WTC11 (cell line): Measurements from ENCODE around the gene LMCD1. TPM values are rescaled to one million over a fixed set of nuclear protein-coding genes. Genes with fewer than 3 reads are reported as not detected.

Experiments used
- ATAC-seq: fragments of 200-7000 bp; cut with Tn5 transposase; 2 replicates; pipeline ENCODE4 v1.10.0; 2021; ENCODE audit warnings: mild to moderate bottlenecking, moderate library complexity
- CTCF ChIA-PET: fragments of 300-600 bp; sonication (Branson Sonifier 250); formaldehyde crosslinking; loops from one replicate; lab custom pipeline; 2021; ENCODE audit warnings: antibody characterized with exemption; lab: Charles Lee
- POLR2A ChIA-PET: fragments of 350-600 bp; sonication (Branson Sonifier 250); formaldehyde crosslinking; loops from one replicate; lab custom pipeline; 2021; ENCODE audit warnings: antibody characterized with exemption; lab: Charles Lee
- DNase-seq: peaks from one replicate; pipeline ENCODE4 v3.0.0; 2021; ENCODE audit warnings: low spot score
- H3K27ac Mint-ChIP-seq: 2 replicates; pipeline ENCODE4 v1.8.0; 2021; ENCODE audit warnings: mixed read lengths
- H3K27me3 Mint-ChIP-seq: 2 replicates; pipeline ENCODE4 v1.8.0; 2021; ENCODE audit warnings: low read depth, mild to moderate bottlenecking, moderate library complexity, mixed read lengths
- H3K36me3 Mint-ChIP-seq: 2 replicates; pipeline ENCODE4 v1.8.0; 2021; ENCODE audit warnings: mixed read lengths
- H3K4me1 Mint-ChIP-seq: 2 replicates; pipeline ENCODE4 v1.8.0; 2022; ENCODE audit warnings: mixed read lengths
- H3K4me3 Mint-ChIP-seq: 2 replicates; pipeline ENCODE4 v1.8.0; 2021; ENCODE audit warnings: mild to moderate bottlenecking, moderate library complexity, mixed read lengths
- H3K9me3 Mint-ChIP-seq: 2 replicates; pipeline ENCODE4 v1.8.0; 2021; ENCODE audit warnings: mixed read lengths
- AFF4 ChIP-seq: sonication (generic); formaldehyde crosslinking; IDR thresholded peaks from 2 replicates; pipeline ENCODE4 v1.8.1; 2023; ENCODE audit warnings: mild to moderate bottlenecking, missing genetic modification reagents, borderline replicate concordance
- CDX4 ChIP-seq: fragments of 250-450 bp; sonication (Bioruptor Pico); IDR thresholded peaks from 2 replicates; pipeline ENCODE4 v1.9.0; 2021; ENCODE audit warnings: moderate library complexity, mild to moderate bottlenecking, inconsistent platforms, borderline replicate concordance
- CREM ChIP-seq: sonication (generic); formaldehyde crosslinking; IDR thresholded peaks from 2 replicates; pipeline ENCODE4 v1.8.1; 2022; ENCODE audit warnings: mild to moderate bottlenecking, missing genetic modification reagents, moderate library complexity
- ELF4 ChIP-seq: sonication (generic); formaldehyde crosslinking; IDR thresholded peaks from 2 replicates; pipeline ENCODE4 v1.8.1; 2022; ENCODE audit warnings: low read depth, mild to moderate bottlenecking, moderate library complexity, missing genetic modification reagents
- EMX1 ChIP-seq: fragments of 250-450 bp; sonication (Bioruptor Pico); IDR thresholded peaks from 2 replicates; pipeline ENCODE4 v1.8.0; 2021; ENCODE audit warnings: mild to moderate bottlenecking
- FOXJ3 ChIP-seq: sonication (generic); formaldehyde crosslinking; IDR thresholded peaks from 2 replicates; pipeline ENCODE4 v1.9.0; 2021; ENCODE audit warnings: missing genetic modification reagents, mild to moderate bottlenecking, borderline replicate concordance
- GTF2I ChIP-seq: fragments of 250-450 bp; sonication (Bioruptor Pico); conservative IDR thresholded peaks from 2 replicates; pipeline ENCODE4 v1.4.0; 2021; ENCODE audit warnings: mild to moderate bottlenecking
- JUN ChIP-seq: sonication (generic); formaldehyde crosslinking; IDR thresholded peaks from 2 replicates; pipeline ENCODE4 v1.8.0; 2023; ENCODE audit warnings: mild to moderate bottlenecking, missing genetic modification reagents
- NFYB ChIP-seq: sonication (generic); formaldehyde crosslinking; conservative IDR thresholded peaks from 2 replicates; pipeline ENCODE4 v1.8.0; 2022; ENCODE audit warnings: low read depth, missing genetic modification reagents
- NR1H2 ChIP-seq: sonication (generic); formaldehyde crosslinking; IDR thresholded peaks from 2 replicates; pipeline ENCODE4 v1.9.0; 2021; ENCODE audit warnings: mild to moderate bottlenecking, moderate library complexity, missing genetic modification reagents
- PRRX2 ChIP-seq: fragments of 250-450 bp; sonication (Bioruptor Pico); IDR thresholded peaks from 2 replicates; pipeline ENCODE4 v1.8.0; 2021; ENCODE audit warnings: mild to moderate bottlenecking
- RORB ChIP-seq: fragments of 250-450 bp; sonication (Bioruptor Pico); IDR thresholded peaks from 2 replicates; pipeline ENCODE4 v1.9.0; 2021; ENCODE audit warnings: mild to moderate bottlenecking
- SMAD4 ChIP-seq: sonication (generic); formaldehyde crosslinking; IDR thresholded peaks from 2 replicates; pipeline ENCODE4 v1.8.0; 2022; ENCODE audit warnings: mild to moderate bottlenecking, missing genetic modification reagents
- SOX15 ChIP-seq: fragments of 250-450 bp; sonication (Bioruptor Pico); IDR thresholded peaks from 2 replicates; pipeline ENCODE4 v1.9.0; 2021; ENCODE audit warnings: mild to moderate bottlenecking
- TCF7 ChIP-seq: sonication (generic); formaldehyde crosslinking; IDR thresholded peaks from 2 replicates; pipeline ENCODE4 v1.8.0; 2022; ENCODE audit warnings: mild to moderate bottlenecking, low read depth, missing genetic modification reagents, moderate library complexity
- TP53 ChIP-seq: sonication (generic); formaldehyde crosslinking; IDR thresholded peaks from 2 replicates; pipeline ENCODE4 v1.8.1; 2023; ENCODE audit warnings: mild to moderate bottlenecking, missing genetic modification reagents
- ZNF138 ChIP-seq: sonication (generic); formaldehyde crosslinking; conservative IDR thresholded peaks from 2 replicates; pipeline ENCODE4 v1.8.1; 2022; ENCODE audit warnings: mild to moderate bottlenecking, moderate library complexity, missing genetic modification reagents
- ZNF219 ChIP-seq: sonication (generic); formaldehyde crosslinking; IDR thresholded peaks from 2 replicates; pipeline ENCODE4 v1.8.0; 2023; ENCODE audit warnings: missing genetic modification reagents, mild to moderate bottlenecking, borderline replicate concordance
- ZNF425 ChIP-seq: fragments of 250-450 bp; sonication (Bioruptor Pico); conservative IDR thresholded peaks from 2 replicates; pipeline ENCODE4 v1.9.0; 2021; ENCODE audit warnings: mild to moderate bottlenecking
- total RNA-seq: library from RNA; stranded (reverse); gene quantifications from 3 replicates; pipeline ENCODE4 v1.2.3, GENCODE V29; 2021
- TF ChIP-seq, protein P1 (sequence below): sonication (generic); formaldehyde crosslinking; IDR thresholded peaks from 2 replicates; pipeline ENCODE4 v1.8.1; 2023; ENCODE audit warnings: mild to moderate bottlenecking, missing genetic modification reagents, moderate library complexity
- TF ChIP-seq, protein P2 (sequence below): sonication (generic); formaldehyde crosslinking; IDR thresholded peaks from 2 replicates; pipeline ENCODE4 v1.8.1; 2023; ENCODE audit warnings: mild to moderate bottlenecking, missing genetic modification reagents, moderate library complexity

Gene LMCD1
- total RNA-seq, 1 experiment from 2014 or later: 12.5 TPM

DNA sequence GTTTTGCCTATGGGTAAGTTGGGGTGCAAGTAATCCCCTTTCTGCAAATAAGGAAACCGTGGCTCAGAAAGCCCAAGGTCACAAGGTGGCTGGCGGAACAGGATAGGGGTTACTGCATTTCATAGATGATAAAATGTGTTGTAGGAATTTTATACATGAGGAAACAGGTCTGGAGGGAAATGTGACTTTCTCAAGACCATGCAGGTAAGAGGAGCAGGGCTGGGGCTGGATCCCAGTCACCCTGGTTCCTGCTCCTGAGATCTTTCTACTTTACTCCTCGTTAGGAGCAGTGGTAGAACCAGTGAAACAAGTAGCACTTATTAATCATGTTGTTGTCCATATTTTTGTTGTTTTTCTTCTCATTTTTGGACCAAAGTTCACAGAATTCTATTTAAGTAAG, 79.8 kb downstream of the LMCD1 start (continued):
- no peak for TF ChIP-seq CDX4
- no peak for TF ChIP-seq AFF4
- TF ChIP-seq, protein P1, sequence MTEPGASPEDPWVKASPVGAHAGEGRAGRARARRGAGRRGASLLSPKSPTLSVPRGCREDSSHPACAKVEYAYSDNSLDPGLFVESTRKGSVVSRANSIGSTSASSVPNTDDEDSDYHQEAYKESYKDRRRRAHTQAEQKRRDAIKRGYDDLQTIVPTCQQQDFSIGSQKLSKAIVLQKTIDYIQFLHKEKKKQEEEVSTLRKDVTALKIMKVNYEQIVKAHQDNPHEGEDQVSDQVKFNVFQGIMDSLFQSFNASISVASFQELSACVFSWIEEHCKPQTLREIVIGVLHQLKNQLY (CRISPR knock-in tag): no peak
- no peak for TF ChIP-seq TP53 (CRISPR knock-in tag)
- TF ChIP-seq, all 79 proteins: peak for 0

DNA sequence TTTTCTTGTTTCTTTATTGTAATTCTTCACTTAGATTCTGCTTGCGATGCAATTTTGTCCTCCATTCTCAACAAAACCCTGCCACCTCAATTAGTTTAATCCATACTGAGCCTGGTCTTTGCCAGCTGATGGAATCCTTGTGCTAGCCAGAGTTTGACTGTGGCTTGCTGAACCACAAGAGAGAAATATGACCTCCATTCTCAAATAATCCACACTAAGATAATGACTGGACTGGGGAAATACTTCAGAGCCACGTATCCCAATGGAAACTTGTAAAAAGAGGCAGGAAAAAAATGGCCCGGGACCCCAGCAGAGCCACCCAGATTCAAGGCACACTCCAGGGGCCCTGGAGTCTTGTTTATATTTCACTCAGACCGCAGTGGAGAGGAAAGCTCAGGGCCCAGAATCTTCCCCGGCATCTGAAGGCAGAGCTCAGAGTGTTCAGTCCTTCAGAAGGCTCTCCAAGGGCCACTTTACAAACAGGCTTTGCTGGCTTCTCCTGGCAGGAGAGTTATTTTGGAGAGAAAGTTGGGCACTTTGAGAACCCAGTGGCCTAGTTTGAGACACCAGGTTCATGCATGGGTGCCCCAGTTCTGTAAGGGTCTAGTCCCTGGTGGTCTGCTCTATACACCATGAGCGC, 80.3 kb downstream of the LMCD1 start:
- DNase-seq: no peak
- no peak overlapping the region for H3K27ac Mint-ChIP-seq
- H3K4me1 Mint-ChIP-seq: peaks cover 6% of the 10 kb centered on the region
- no peak for ATAC-seq
- no peaks in the 10 kb centered on the region for H3K27me3 Mint-ChIP-seq
- ChIA-PET CTCF (no interaction called here), POLR2A (no interaction called here)
- H3K36me3 Mint-ChIP-seq: no peaks in the 10 kb centered on the region
- H3K4me3 Mint-ChIP-seq: no peak overlapping the region
- no peak for TF ChIP-seq NFYB (CRISPR knock-in tag)
- TF ChIP-seq ELF4 (CRISPR knock-in tag): no peak
- TF ChIP-seq GTF2I (CRISPR knock-in tag): no peak
- no peak for TF ChIP-seq RORB (CRISPR knock-in tag)
- no peak for TF ChIP-seq EMX1 (CRISPR knock-in tag)
- TF ChIP-seq TP53 (CRISPR knock-in tag): no peak
- TF ChIP-seq SMAD4: no peak
- TF ChIP-seq ZNF138: no peak
- TF ChIP-seq ZNF219 (CRISPR knock-in tag): no peak
- TF ChIP-seq, protein P2, sequence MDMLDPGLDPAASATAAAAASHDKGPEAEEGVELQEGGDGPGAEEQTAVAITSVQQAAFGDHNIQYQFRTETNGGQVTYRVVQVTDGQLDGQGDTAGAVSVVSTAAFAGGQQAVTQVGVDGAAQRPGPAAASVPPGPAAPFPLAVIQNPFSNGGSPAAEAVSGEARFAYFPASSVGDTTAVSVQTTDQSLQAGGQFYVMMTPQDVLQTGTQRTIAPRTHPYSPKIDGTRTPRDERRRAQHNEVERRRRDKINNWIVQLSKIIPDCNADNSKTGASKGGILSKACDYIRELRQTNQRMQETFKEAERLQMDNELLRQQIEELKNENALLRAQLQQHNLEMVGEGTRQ (CRISPR knock-in tag): no peak
- no peaks in the 10 kb centered on the region for H3K9me3 Mint-ChIP-seq

GRCh38 chr3:8584661-8585060, 83.0 kb downstream of the LMCD1 start:
- DNase-seq (no peak), ATAC-seq (no peak)
- Mint-ChIP-seq H3K9me3 (no peaks in the 10 kb centered on the region), H3K4me1 (no peaks in the 10 kb centered on the region; the same call in 1 of the 2 replicates), H3K36me3 (no peaks in the 10 kb centered on the region), H3K27me3 (no peaks in the 10 kb centered on the region), H3K27ac (no peak overlapping the region), H3K4me3 (no peak overlapping the region)
- ChIA-PET CTCF (no interaction called here), POLR2A (no interaction called here)
- TF ChIP-seq JUN (CRISPR knock-in tag): no peak
- TF ChIP-seq AFF4: no peak
- TF ChIP-seq ZNF425 (CRISPR knock-in tag): no peak
- TF ChIP-seq NR1H2 (CRISPR knock-in tag): no peak
- TF ChIP-seq CREM: no peak
- no peak for TF ChIP-seq NFYB (CRISPR knock-in tag)
- no peak for TF ChIP-seq PRRX2 (CRISPR knock-in tag)
- no peak for TF ChIP-seq SOX15 (CRISPR knock-in tag)
- no peak for TF ChIP-seq ZNF138
- TF ChIP-seq FOXJ3 (CRISPR knock-in tag): no peak
- no peak for TF ChIP-seq TCF7 (CRISPR knock-in tag)
- TF ChIP-seq, protein P1 (CRISPR knock-in tag): no peak
